ENCODE measurements around the gene SALL1.
A peak's percentile ranks its signal among the peaks of the same experiment; 100 is the strongest.

Gene SALL1

DNA sequence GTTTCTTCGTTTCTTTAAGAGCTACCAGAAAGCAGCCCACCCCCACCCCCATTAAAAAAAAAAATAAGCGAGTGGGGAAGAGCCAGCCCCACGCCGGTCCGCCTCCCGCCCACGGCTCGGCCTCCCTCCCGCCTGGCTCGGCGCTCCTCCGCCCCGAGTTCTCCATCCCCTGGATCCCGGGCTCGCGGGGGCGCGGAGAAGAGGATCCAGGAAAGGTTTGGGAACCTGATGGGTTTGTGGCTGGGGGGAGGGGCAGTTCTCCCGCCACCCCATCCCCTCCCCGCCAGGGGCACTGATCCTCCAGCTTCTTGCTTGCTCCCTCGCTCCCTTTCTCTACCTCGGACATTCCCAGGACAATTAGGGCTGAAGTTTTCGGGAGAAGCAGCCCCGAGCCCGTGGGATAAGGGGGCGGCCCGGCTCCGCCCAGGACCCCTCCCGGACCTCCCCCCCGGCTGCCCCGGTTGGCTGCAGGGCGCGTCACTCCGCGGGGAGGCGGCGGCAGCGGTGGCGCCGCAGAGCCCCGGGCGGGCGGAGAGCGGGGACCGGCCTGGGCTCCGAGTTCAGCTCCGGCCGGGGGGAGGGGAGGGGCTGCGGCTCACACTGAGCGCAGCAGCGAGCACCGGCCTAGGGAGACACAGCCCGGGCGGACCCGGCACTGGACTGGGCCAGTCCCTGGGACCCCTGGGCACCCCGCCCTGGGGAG, 1.0 kb upstream of the SALL1 start:
- H3K9ac ChIP-seq (ENCODE audit: low read length in 5 of 5), result no peak overlapping the region
- peaks cover 0 to 45% (median 41%) of the 10 kb centered on the region in 5 donors for H3K4me1 ChIP-seq (ENCODE audit: control insufficient read depth in 5 of 5, insufficient read depth in 5 of 5, low read length in 5 of 5)
- peaks cover 35 to 64% (median 41%) of the 10 kb centered on the region in 5 donors for H3K27me3 ChIP-seq (ENCODE audit: control insufficient read depth in 5 of 5, insufficient read depth in 4 of 5, low read length in 5 of 5)
- H3K9me3 ChIP-seq (ENCODE audit: control insufficient read depth in 5 of 5, low read length in 5 of 5), result no peaks in the 10 kb centered on the region
- no peaks in the 10 kb centered on the region for H3K36me3 ChIP-seq (ENCODE audit: control insufficient read depth in 5 of 5, insufficient read depth in 5 of 5, low read length in 5 of 5)
- no peak overlapping the region for H3K27ac ChIP-seq (ENCODE audit: low read depth, low read length)
- H3K4me3 ChIP-seq (ENCODE audit: low read depth in 1 of 5, low read length in 5 of 5), result peak overlapping the region in 4 of 5 donors; percentile 36 to 60 (median 48)

DNA sequence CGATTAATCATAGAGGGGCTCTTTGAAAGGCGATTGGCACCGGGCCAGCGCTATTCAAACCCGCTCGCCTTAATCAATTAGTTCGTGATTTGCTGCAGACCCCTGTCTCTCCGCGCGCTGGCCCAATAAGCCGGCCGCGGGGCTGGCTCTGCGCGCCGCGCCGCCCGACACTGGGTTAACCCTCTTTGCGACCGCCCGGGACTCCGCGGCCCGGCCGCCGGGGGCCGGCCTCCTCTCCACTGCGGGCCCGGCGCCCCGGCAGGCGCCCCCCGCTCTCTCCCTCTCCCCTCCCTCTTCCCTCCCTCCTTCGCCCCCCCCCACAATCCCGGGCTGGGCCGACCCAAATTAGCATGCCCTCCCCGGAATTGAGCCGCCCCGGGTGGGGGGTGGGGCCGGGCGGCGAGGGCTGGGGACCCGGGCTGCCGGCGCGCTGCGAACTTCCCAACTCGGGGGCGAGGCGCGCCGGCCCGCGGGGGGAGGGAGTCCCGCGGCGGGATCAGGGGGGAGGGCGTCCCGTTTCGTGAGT, 428 bp upstream of the SALL1 start:
- no peaks in the 10 kb centered on the region for H3K36me3 ChIP-seq (ENCODE audit: control insufficient read depth in 5 of 5, insufficient read depth in 5 of 5, low read length in 5 of 5)
- no peak overlapping the region for H3K27ac ChIP-seq (ENCODE audit: low read depth, low read length)
- H3K9me3 ChIP-seq (ENCODE audit: control insufficient read depth in 5 of 5, low read length in 5 of 5), result no peaks in the 10 kb centered on the region
- peaks cover 33 to 61% (median 39%) of the 10 kb centered on the region in 5 donors for H3K27me3 ChIP-seq (ENCODE audit: control insufficient read depth in 5 of 5, insufficient read depth in 4 of 5, low read length in 5 of 5)
- H3K4me3 ChIP-seq (ENCODE audit: low read depth in 1 of 5, low read length in 5 of 5), result peak overlapping the region in 4 of 5 donors; percentile 39 to 60 (median 48)
- no peak overlapping the region for H3K9ac ChIP-seq (ENCODE audit: low read length in 5 of 5)
- peaks cover 0 to 45% (median 41%) of the 10 kb centered on the region in 5 donors for H3K4me1 ChIP-seq (ENCODE audit: control insufficient read depth in 5 of 5, insufficient read depth in 5 of 5, low read length in 5 of 5)

DNA sequence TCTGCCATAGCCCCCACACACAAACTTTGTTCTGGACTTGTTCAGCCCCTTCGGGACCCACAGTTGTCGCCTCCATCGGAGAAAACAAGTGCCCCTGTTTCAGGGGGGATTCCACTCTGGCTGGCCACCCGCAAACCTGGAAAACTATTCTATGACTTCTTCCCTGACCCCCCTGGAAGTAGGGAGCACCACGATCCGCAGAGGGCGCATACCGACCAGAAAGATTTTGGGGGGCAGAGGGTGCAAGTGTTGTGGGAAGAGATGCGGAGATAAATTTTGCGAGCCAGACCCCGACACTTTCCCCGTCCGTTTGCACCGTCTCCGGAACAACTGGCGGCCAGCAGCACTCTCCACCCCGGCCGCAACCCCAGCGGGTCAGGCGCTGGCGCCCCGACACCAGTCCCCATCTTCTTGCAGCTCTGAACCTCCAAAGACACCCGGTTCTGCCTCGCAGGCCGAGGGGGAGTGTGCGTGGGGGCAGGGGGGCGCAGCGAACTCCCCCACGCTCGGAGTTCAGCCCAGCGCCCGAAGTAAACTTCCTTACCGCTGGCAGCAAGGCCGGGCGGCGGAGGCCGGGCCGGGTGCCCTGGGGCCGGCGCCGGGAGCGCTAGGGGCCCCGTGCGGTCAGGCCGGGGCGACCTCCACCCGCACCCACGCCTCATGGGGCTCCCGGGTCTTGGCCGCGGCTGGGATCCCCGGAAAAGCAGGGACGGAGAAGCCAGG, 744 bp downstream of the SALL1 start:
- peak overlapping the region; percentile 22 to 63 (median 46) for H3K4me3 ChIP-seq (ENCODE audit: low read depth in 1 of 5, low read length in 5 of 5)
- no peak overlapping the region for H3K9ac ChIP-seq (ENCODE audit: low read length in 5 of 5)
- peaks cover 27 to 53% (median 36%) of the 10 kb centered on the region in 5 donors for H3K27me3 ChIP-seq (ENCODE audit: control insufficient read depth in 5 of 5, insufficient read depth in 4 of 5, low read length in 5 of 5)
- peaks cover 0 to 36% (median 33%) of the 10 kb centered on the region in 5 donors for H3K4me1 ChIP-seq (ENCODE audit: control insufficient read depth in 5 of 5, insufficient read depth in 5 of 5, low read length in 5 of 5)
- no peaks in the 10 kb centered on the region for H3K9me3 ChIP-seq (ENCODE audit: control insufficient read depth in 5 of 5, low read length in 5 of 5)
- no peak overlapping the region for H3K27ac ChIP-seq (ENCODE audit: low read depth, low read length)
- H3K36me3 ChIP-seq (ENCODE audit: control insufficient read depth in 5 of 5, insufficient read depth in 5 of 5, low read length in 5 of 5), result no peaks in the 10 kb centered on the region

DNA sequence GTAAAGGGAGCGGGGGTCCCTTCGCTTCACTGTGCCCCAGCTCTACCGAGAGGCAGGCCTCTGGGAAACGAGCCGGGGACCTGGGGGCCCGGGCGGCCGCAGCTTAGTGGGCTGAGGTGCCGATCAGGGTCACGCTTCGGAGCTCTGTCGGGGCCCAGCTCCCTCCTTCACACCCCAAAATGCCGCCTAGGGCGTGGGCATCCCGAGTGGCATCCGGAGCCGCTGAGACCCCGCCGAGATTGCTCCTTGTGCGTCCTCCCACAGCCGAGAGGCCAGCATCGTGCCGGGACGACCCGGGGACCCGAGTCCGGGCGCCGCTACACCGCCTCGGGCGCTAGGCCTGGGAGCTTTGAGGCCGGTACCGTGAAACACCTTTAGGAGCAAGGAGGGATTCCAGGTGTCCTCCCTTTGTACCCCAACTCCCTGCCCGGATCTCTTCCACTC, 1.3 kb downstream of the SALL1 start:
- Histone ChIP-seq H3K9ac (ENCODE audit: low read length in 5 of 5) (no peak overlapping the region), H3K9me3 (ENCODE audit: control insufficient read depth in 5 of 5, low read length in 5 of 5) (no peaks in the 10 kb centered on the region), H3K4me3 (ENCODE audit: low read depth in 1 of 5, low read length in 5 of 5) (peak overlapping the region in 1 of 5 donors; percentile 22), H3K27ac (ENCODE audit: low read depth, low read length) (no peak overlapping the region), H3K4me1 (ENCODE audit: control insufficient read depth in 5 of 5, insufficient read depth in 5 of 5, low read length in 5 of 5) (peaks cover 0 to 30% (median 28%) of the 10 kb centered on the region in 5 donors), H3K27me3 (ENCODE audit: control insufficient read depth in 5 of 5, insufficient read depth in 4 of 5, low read length in 5 of 5) (peaks cover 21 to 47% (median 30%) of the 10 kb centered on the region in 5 donors), H3K36me3 (ENCODE audit: control insufficient read depth in 5 of 5, insufficient read depth in 5 of 5, low read length in 5 of 5) (no peaks in the 10 kb centered on the region)

DNA sequence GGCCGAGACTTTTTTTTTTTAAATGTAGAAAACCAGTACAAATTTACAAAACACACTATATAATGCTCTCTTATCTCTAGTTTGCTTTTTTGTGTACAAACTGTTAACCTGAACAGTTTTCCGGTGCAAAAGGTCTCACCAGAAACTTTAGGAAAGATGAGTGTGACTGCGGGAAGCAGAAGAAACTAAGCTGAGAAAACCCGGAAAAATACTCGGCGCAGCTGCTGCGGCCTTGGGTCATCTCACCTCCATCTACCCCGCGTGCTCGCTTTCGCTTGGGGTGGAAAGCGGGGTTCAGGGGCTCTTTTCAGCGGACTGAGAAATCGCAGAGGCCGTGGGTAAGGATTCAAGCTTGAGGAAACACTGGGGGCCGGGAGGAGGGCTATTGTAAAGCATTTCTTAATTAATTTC, 1.8 kb downstream of the SALL1 start:
- no peaks in the 10 kb centered on the region for H3K36me3 ChIP-seq (ENCODE audit: control insufficient read depth in 5 of 5, insufficient read depth in 5 of 5, low read length in 5 of 5)
- H3K27ac ChIP-seq (ENCODE audit: low read depth, low read length), result no peak overlapping the region
- no peak overlapping the region for H3K4me3 ChIP-seq (ENCODE audit: low read depth in 1 of 5, low read length in 5 of 5)
- peaks cover 0 to 29% (median 27%) of the 10 kb centered on the region in 5 donors for H3K4me1 ChIP-seq (ENCODE audit: control insufficient read depth in 5 of 5, insufficient read depth in 5 of 5, low read length in 5 of 5)
- H3K27me3 ChIP-seq (ENCODE audit: control insufficient read depth in 5 of 5, insufficient read depth in 4 of 5, low read length in 5 of 5), result peaks cover 19 to 42% (median 28%) of the 10 kb centered on the region in 5 donors
- H3K9me3 ChIP-seq (ENCODE audit: control insufficient read depth in 5 of 5, low read length in 5 of 5), result no peaks in the 10 kb centered on the region
- no peak overlapping the region for H3K9ac ChIP-seq (ENCODE audit: low read length in 5 of 5)

DNA sequence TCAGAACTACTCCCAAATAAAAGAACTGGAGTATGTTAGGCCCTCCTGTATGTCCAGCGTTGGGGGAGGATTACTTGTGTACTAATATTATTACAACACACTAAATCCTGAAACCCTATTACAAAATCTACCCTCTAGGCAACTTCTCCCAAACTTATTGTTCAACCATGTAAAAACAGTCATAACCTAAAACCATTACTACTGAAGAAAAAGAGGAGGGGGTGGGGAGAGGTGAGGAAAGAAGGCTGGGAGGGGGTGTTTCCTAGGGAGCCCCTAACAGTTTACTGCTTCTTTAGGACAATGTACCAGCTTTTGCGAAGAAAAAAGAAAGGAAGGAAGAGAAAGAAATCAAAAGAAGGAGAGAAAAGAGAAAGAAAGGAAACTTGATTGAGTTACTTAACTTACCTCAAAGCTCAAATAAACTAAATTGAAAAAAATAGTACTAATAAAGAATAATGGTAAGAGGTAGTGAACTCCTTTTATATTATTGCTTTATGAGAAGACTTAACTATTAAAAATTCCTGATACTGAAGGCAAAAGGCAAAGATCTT, 2.3 kb downstream of the SALL1 start:
- H3K9ac ChIP-seq (ENCODE audit: low read length in 5 of 5), result no peak overlapping the region
- no peaks in the 10 kb centered on the region for H3K36me3 ChIP-seq (ENCODE audit: control insufficient read depth in 5 of 5, insufficient read depth in 5 of 5, low read length in 5 of 5)
- peaks cover 0 to 28% (median 27%) of the 10 kb centered on the region in 5 donors for H3K4me1 ChIP-seq (ENCODE audit: control insufficient read depth in 5 of 5, insufficient read depth in 5 of 5, low read length in 5 of 5)
- no peak overlapping the region for H3K27ac ChIP-seq (ENCODE audit: low read depth, low read length)
- peaks cover 18 to 37% (median 27%) of the 10 kb centered on the region in 5 donors for H3K27me3 ChIP-seq (ENCODE audit: control insufficient read depth in 5 of 5, insufficient read depth in 4 of 5, low read length in 5 of 5)
- H3K9me3 ChIP-seq (ENCODE audit: control insufficient read depth in 5 of 5, low read length in 5 of 5), result no peaks in the 10 kb centered on the region
- no peak overlapping the region for H3K4me3 ChIP-seq (ENCODE audit: low read depth in 1 of 5, low read length in 5 of 5)

DNA sequence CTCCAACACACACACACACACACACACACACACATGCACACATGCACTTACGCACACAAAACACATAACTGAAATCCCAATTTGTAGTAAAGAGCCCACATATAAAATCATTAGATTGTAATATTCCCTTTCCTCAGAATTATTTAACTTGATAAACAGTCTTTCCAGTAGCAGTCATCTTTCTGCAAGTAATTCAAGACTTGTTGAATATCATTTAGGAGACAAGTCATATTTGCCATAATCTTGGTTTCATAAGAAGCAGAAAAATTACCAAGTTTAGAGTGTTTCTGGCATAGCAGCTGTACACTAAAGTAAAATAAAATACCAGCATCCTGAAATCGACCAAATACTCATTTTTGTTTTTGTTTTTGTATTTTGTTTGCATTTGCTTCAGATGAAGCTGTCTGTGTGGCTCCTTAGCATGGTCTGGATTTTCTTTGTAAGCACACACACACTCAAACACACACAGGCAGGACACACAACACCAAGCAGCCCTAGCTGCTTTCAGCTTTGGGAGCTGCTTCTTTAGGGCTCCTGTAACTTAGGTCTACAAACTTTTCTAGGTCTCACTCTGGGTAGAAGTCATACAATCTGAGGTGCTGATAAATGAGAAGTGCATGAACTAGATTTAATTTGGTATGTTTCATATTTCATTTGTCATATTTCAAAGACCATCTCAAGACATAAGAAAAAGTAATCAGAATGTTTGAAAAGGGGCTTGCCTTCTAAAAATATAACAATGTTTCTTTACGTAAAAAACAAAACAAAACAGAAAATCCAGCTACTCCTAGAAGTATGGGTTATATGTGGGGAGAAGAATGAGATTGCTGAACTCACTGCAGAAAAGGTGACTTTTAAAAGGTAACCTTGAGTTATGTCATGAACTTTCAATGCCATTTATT, 3.0 kb downstream of the SALL1 start:
- peaks cover 0 to 24% (median 22%) of the 10 kb centered on the region in 5 donors for H3K4me1 ChIP-seq (ENCODE audit: control insufficient read depth in 5 of 5, insufficient read depth in 5 of 5, low read length in 5 of 5)
- H3K4me3 ChIP-seq (ENCODE audit: low read depth in 1 of 5, low read length in 5 of 5), result no peak overlapping the region
- H3K9ac ChIP-seq (ENCODE audit: low read length in 5 of 5), result no peak overlapping the region
- H3K27ac ChIP-seq (ENCODE audit: low read depth, low read length), result no peak overlapping the region
- no peaks in the 10 kb centered on the region for H3K36me3 ChIP-seq (ENCODE audit: control insufficient read depth in 5 of 5, insufficient read depth in 5 of 5, low read length in 5 of 5)
- no peaks in the 10 kb centered on the region for H3K9me3 ChIP-seq (ENCODE audit: control insufficient read depth in 5 of 5, low read length in 5 of 5)
- H3K27me3 ChIP-seq (ENCODE audit: control insufficient read depth in 5 of 5, insufficient read depth in 4 of 5, low read length in 5 of 5), result peaks cover 11 to 30% (median 20%) of the 10 kb centered on the region in 5 donors

DNA sequence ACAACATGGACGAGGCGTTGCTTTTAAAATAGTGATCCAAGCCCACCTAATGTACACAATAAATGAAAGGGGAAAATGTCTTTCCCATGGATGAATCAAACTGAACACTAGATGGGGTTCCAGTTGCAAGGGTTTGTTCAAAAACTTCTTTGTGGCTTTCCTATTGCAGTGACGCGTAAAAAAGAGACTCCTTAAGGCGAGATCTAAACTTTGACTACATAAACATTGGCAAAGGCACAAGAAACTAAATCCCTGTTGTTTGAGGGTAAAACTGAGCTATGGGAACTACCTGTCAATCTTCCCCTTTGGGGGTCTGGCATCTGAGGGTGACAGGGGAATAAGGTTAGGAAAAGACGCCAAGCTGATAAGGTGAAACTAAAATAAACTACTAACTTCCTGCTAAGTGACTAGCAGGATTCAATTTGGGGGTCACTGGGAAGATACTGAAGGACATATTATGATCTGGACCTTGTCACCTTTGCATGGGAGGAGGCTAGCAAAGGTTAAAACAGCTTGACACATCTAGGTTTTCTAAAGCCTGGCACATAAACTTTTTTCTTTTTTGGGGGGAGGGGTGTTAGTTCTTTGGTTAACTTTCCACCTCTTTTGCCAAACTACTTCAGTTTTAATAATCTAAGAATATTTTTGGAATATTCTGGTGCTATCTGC, 4.7 kb downstream of the SALL1 start:
- Histone ChIP-seq H3K27me3 (ENCODE audit: control insufficient read depth in 5 of 5, insufficient read depth in 4 of 5, low read length in 5 of 5) (peaks cover 6 to 23% (median 15%) of the 10 kb centered on the region in 5 donors), H3K4me1 (ENCODE audit: control insufficient read depth in 5 of 5, insufficient read depth in 5 of 5, low read length in 5 of 5) (peaks cover 0 to 11% (median 9%) of the 10 kb centered on the region in 5 donors), H3K9ac (ENCODE audit: low read length in 5 of 5) (no peak overlapping the region), H3K9me3 (ENCODE audit: control insufficient read depth in 5 of 5, low read length in 5 of 5) (no peaks in the 10 kb centered on the region), H3K4me3 (ENCODE audit: low read depth in 1 of 5, low read length in 5 of 5) (no peak overlapping the region), H3K36me3 (ENCODE audit: control insufficient read depth in 5 of 5, insufficient read depth in 5 of 5, low read length in 5 of 5) (no peaks in the 10 kb centered on the region), H3K27ac (ENCODE audit: low read depth, low read length) (no peak overlapping the region)

DNA sequence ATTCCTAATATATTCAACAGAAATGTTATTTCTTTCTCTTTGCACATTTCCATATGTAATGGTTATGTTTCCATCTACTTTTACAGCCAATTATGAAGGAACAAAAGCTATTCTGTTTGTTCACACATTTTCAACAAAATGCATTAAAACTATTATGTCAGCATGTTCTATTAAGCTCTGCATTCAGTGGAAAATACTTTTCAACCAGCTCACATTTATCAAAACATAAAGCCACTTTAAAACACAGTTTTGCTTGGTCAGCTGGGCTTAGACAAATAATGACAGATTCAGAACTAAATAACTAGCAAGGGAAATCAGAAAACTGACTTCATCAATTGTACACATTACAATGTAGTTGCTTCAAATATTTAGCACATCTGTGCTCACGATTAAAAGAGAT, 6.9 kb downstream of the SALL1 start:
- Histone ChIP-seq H3K27ac (ENCODE audit: low read depth, low read length) (no peak overlapping the region), H3K4me1 (ENCODE audit: control insufficient read depth in 5 of 5, insufficient read depth in 5 of 5, low read length in 5 of 5) (no peaks in the 10 kb centered on the region), H3K27me3 (ENCODE audit: control insufficient read depth in 5 of 5, insufficient read depth in 4 of 5, low read length in 5 of 5) (peaks cover 0 to 11% (median 6%) of the 10 kb centered on the region in 5 donors), H3K9ac (ENCODE audit: low read length in 5 of 5) (no peak overlapping the region), H3K9me3 (ENCODE audit: control insufficient read depth in 5 of 5, low read length in 5 of 5) (no peaks in the 10 kb centered on the region), H3K36me3 (ENCODE audit: control insufficient read depth in 5 of 5, insufficient read depth in 5 of 5, low read length in 5 of 5) (no peaks in the 10 kb centered on the region), H3K4me3 (ENCODE audit: low read depth in 1 of 5, low read length in 5 of 5) (no peak overlapping the region)
